Activated CD4-positive, CD25-positive, alpha-beta regulatory T cell treated with anti-CD3 and anti-CD28 coated beads, Interleukin-2, amount 50 U/mL, for 24 hours (primary cell): Measurements from ENCODE around the gene ITPR3.
A peak's percentile ranks its signal among the peaks of the same experiment; 100 is the strongest.
"Not testable (repeated sequence)": the region's sequence is repeated elsewhere in the genome, so short reads cannot be mapped to it uniquely, and the experiment has no call there.

Experiments used
- ATAC-seq, 2 donors: fragments of 150-1000 bp; cut with Tn5 transposase; one replicate each; pipeline ENCODE4 v1.10.0; 2021; ENCODE audit warnings: mild to moderate bottlenecking in 1 of 2, moderate library complexity in 1 of 2

The ITPR3 gene

GRCh38 chr6:33616113-33616512 lies 5.0 kb upstream of the ITPR3 start:
- ATAC-seq, result no peak

- no peak for ATAC-seq
Observed at GRCh38 chr6:33616913-33617312, 4.2 kb upstream of the ITPR3 start.

- ATAC-seq, result no peak
Observed at GRCh38 chr6:33619166-33619840, 1.8 kb upstream of the ITPR3 start.

- ATAC-seq, result no peak
Observed at GRCh38 chr6:33620158-33620855, 815 bp upstream of the ITPR3 start.

- peak; percentile 25 to 38 for ATAC-seq
Observed at GRCh38 chr6:33621711-33622388, 728 bp downstream of the ITPR3 start.

GRCh38 chr6:33622456-33623431 lies 1.6 kb downstream of the ITPR3 start:
- no peak for ATAC-seq

- no peak for ATAC-seq
Observed at GRCh38 chr6:33623895-33624381, 2.8 kb downstream of the ITPR3 start.

- ATAC-seq, result no peak
Observed at GRCh38 chr6:33624856-33625255, 3.7 kb downstream of the ITPR3 start.

GRCh38 chr6:33627876-33628275 lies 6.8 kb downstream of the ITPR3 start:
- ATAC-seq, result no peak

- ATAC-seq, result no peak
Observed at GRCh38 chr6:33628401-33628964, 7.4 kb downstream of the ITPR3 start.

GRCh38 chr6:33630014-33630413 lies 8.9 kb downstream of the ITPR3 start:
- no peak for ATAC-seq

GRCh38 chr6:33631521-33631920 lies 10.4 kb downstream of the ITPR3 start:
- ATAC-seq, result not testable (repeated sequence)

GRCh38 chr6:33631971-33632557 lies 10.9 kb downstream of the ITPR3 start:
- ATAC-seq, result no peak

GRCh38 chr6:33632558-33633039 lies 11.5 kb downstream of the ITPR3 start:
- ATAC-seq, result peak; percentile 26 to 52

- ATAC-seq, result no peak
Observed at GRCh38 chr6:33633084-33633461, 12.0 kb downstream of the ITPR3 start.

- peak; percentile 82 to 83 for ATAC-seq
Observed at GRCh38 chr6:33633462-33634158, 12.5 kb downstream of the ITPR3 start.

- ATAC-seq, result no peak
Observed at GRCh38 chr6:33634161-33634727, 13.1 kb downstream of the ITPR3 start.

- no peak for ATAC-seq
Observed at GRCh38 chr6:33634946-33635345, 13.8 kb downstream of the ITPR3 start.

- ATAC-seq, result no peak
Observed at GRCh38 chr6:33636655-33637054, 15.5 kb downstream of the ITPR3 start.

- no peak for ATAC-seq
Observed at GRCh38 chr6:33638556-33638955, 17.4 kb downstream of the ITPR3 start.

- no peak for ATAC-seq
Observed at GRCh38 chr6:33639559-33639958, 18.4 kb downstream of the ITPR3 start.
